HepG2 (cell line): ENCODE results near the gene PITHD1. TPM values are rescaled to one million over a fixed set of nuclear protein-coding genes. Genes with fewer than 3 reads are reported as not detected.
A peak's percentile ranks its signal among the peaks of the same experiment; 100 is the strongest.

ENCODE experiments used
- AFF4 ChIP-seq: sonication (generic); formaldehyde crosslinking; IDR thresholded peaks from 2 replicates; pipeline ENCODE4 v1.4.0; 2020; ENCODE audit warnings: missing genetic modification reagents
- ARNTL ChIP-seq: sonication (generic); formaldehyde crosslinking; IDR thresholded peaks from 2 replicates; pipeline ENCODE4 v1.4.0; 2020; ENCODE audit warnings: mild to moderate bottlenecking, missing genetic modification reagents
- BRF2 ChIP-seq: sonication (generic); formaldehyde crosslinking; IDR thresholded peaks from 2 replicates; pipeline ENCODE4 v1.8.1; 2022; ENCODE audit warnings: mild to moderate bottlenecking, missing genetic modification reagents
- GPBP1L1 ChIP-seq: sonication (generic); formaldehyde crosslinking; IDR thresholded peaks from 2 replicates; pipeline ENCODE4 v1.5.0; 2020; ENCODE audit warnings: mild to moderate bottlenecking, missing genetic modification reagents
- HOXA5 ChIP-seq: sonication (generic); formaldehyde crosslinking; IDR thresholded peaks from 2 replicates; pipeline ENCODE4 v1.4.0; 2020; ENCODE audit warnings: missing genetic modification reagents
- KAT8 ChIP-seq: IDR thresholded peaks from 2 replicates; pipeline ENCODE4 v1.6.1; 2016; ENCODE audit warnings: missing genetic modification reagents, missing compliant biosample characterization
- KDM2A ChIP-seq: sonication (generic); formaldehyde crosslinking; IDR thresholded peaks from 2 replicates; pipeline ENCODE4 v1.4.0; 2020; ENCODE audit warnings: low read depth, missing genetic modification reagents, borderline replicate concordance
- MEIS1 ChIP-seq: sonication (generic); formaldehyde crosslinking; IDR thresholded peaks from 2 replicates; pipeline ENCODE4 v1.9.0; 2021; ENCODE audit warnings: mild to moderate bottlenecking, missing genetic modification reagents, moderate library complexity, borderline replicate concordance
- MEIS2 ChIP-seq: sonication (generic); formaldehyde crosslinking; IDR thresholded peaks from 2 replicates; pipeline ENCODE4 v1.9.0; 2021; ENCODE audit warnings: mild to moderate bottlenecking, missing genetic modification reagents
- SALL1 ChIP-seq: sonication (generic); formaldehyde crosslinking; IDR thresholded peaks from 2 replicates; pipeline ENCODE4 v1.8.0; 2022; ENCODE audit warnings: mild to moderate bottlenecking, missing genetic modification reagents
- SETDB1 ChIP-seq: sonication (generic); formaldehyde crosslinking; IDR thresholded peaks from 2 replicates; pipeline ENCODE4 v1.5.1; 2020; ENCODE audit warnings: missing genetic modification reagents, mild to moderate bottlenecking, borderline replicate concordance
- SNRNP70 ChIP-seq: fragments of 200-400 bp; formaldehyde crosslinking; IDR thresholded peaks from 2 replicates; pipeline ENCODE4 v1.6.1; 2017; ENCODE audit warnings: mild to moderate bottlenecking, low read depth, low read length, moderate library complexity
- SP140L ChIP-seq: sonication (generic); formaldehyde crosslinking; IDR thresholded peaks from 2 replicates; pipeline ENCODE4 v1.4.0; 2020; ENCODE audit warnings: missing genetic modification reagents, borderline replicate concordance
- TFDP2 ChIP-seq: sonication (generic); formaldehyde crosslinking; IDR thresholded peaks from 2 replicates; pipeline ENCODE4 v1.4.0; 2020; ENCODE audit warnings: missing genetic modification reagents
- ZBTB44 ChIP-seq: sonication (generic); formaldehyde crosslinking; IDR thresholded peaks from 2 replicates; pipeline ENCODE4 v1.4.0; 2020; ENCODE audit warnings: missing genetic modification reagents
- ZNF124 ChIP-seq: sonication (generic); formaldehyde crosslinking; IDR thresholded peaks from 2 replicates; pipeline ENCODE4 v1.4.0; 2020; ENCODE audit warnings: missing genetic modification reagents
- ZNF160 ChIP-seq: sonication (generic); formaldehyde crosslinking; IDR thresholded peaks from 2 replicates; pipeline ENCODE4 v1.8.0; 2022; ENCODE audit warnings: mild to moderate bottlenecking, inconsistent platforms, missing genetic modification reagents
- ZNF205 ChIP-seq: IDR thresholded peaks from 2 replicates; pipeline ENCODE4 v1.6.1; 2018; ENCODE audit warnings: missing biosample characterization, missing genetic modification reagents
- ZNF230 ChIP-seq: sonication (generic); formaldehyde crosslinking; IDR thresholded peaks from 2 replicates; pipeline ENCODE4 v1.4.0; 2020; ENCODE audit warnings: mild to moderate bottlenecking, missing genetic modification reagents
- ZNF891 ChIP-seq: sonication (generic); formaldehyde crosslinking; IDR thresholded peaks from 2 replicates; pipeline ENCODE4 v1.5.0; 2020; ENCODE audit warnings: mild to moderate bottlenecking, missing genetic modification reagents
- polyA plus RNA-seq, 8 experiments: library from polyadenylated mRNA; depleted of rRNA in 3 of 8; stranded (reverse) in 7 of 8; unstranded in 1 of 8; fragments of >200 nt; fragmentation: Illumina TruSeq in 4 of 8; extraction: Trizol in 4 of 8; gene quantifications; 2 replicates each; pipeline versions ENCODE4 v1.2.1 to v1.2.3, GENCODE V29; 2011 to 2016; ENCODE audit warnings: low read depth in 4 of 8, missing spikeins in 1 of 8, mixed read lengths in 1 of 8; ENCODE audit not compliant: insufficient read depth in 1 of 8
- total RNA-seq, 5 experiments: library from RNA; depleted of rRNA; stranded (reverse); fragments of >200 nt; fragmentation: Illumina TruSeq; extraction: Trizol; gene quantifications; 2 replicates each; pipeline ENCODE4 v1.2.3, GENCODE V29; 2016; ENCODE audit warnings: low read depth in 1 of 5

Gene PITHD1
- total and polyA plus RNA-seq, 2 of the 13 experiments (the other 11 are each of a cell fraction or from before 2014, with no cell fraction given), result 28.0 to 37.3 TPM

- TF ChIP-seq ZBTB44 (CRISPR knock-in tag) (no peak), TFDP2 (0 out of 2 replicates have a peak, but pooled peaks have one; percentile 49), MEIS1 (CRISPR knock-in tag) (no peak), ZNF891 (CRISPR knock-in tag) (no peak; the same call in 1 of the 2 replicates), ZNF230 (CRISPR knock-in tag) (peak; percentile 82), ZNF160 (peak; percentile 43; the same call in 1 of the 2 replicates), ARNTL (CRISPR knock-in tag) (peak; percentile 79), KDM2A (CRISPR knock-in tag) (peak; percentile 88; the same call in 1 of the 2 replicates), HOXA5 (CRISPR knock-in tag) (peak; percentile 93), ZNF205 (0 out of 2 replicates have a peak, but pooled peaks have one; percentile 48), MEIS2 (peak; percentile 93), SNRNP70 (no peak), SALL1 (peak; percentile 84), BRF2 (CRISPR knock-in tag) (0 out of 2 replicates have a peak, but pooled peaks have one; percentile 38), SETDB1 (CRISPR knock-in tag) (no peak), GPBP1L1 (CRISPR knock-in tag) (no peak), AFF4 (CRISPR knock-in tag) (no peak), SP140L (CRISPR knock-in tag) (no peak), ZNF124 (CRISPR knock-in tag) (0 out of 2 replicates have a peak, but pooled peaks have one; percentile 80), KAT8 (CRISPR knock-in tag) (peak; percentile 86)
Measured at GRCh38 chr1:23825076-23825761, 47.0 kb downstream of the PITHD1 start, which contains the start of gene HMGCL (continued).
